GM19397 (cell line): Measurements from ENCODE around the gene GAL3ST1.

Source experiments
- ATAC-seq: cut with Tn5 transposase; IDR thresholded peaks from one replicate; pipeline ENCODE4 v1.9.1; 2021; ENCODE audit warnings: mild to moderate bottlenecking, moderate library complexity; ENCODE audit not compliant: unreplicated experiment

GAL3ST1 gene

GRCh38 chr22:30538280-30538679 lies 36.2 kb downstream of the GAL3ST1 start:
- no peak for ATAC-seq

- ATAC-seq, result no peak
These were observed 37.3 kb downstream of the GAL3ST1 start for GRCh38 chr22:30537083-30537731.

DNA sequence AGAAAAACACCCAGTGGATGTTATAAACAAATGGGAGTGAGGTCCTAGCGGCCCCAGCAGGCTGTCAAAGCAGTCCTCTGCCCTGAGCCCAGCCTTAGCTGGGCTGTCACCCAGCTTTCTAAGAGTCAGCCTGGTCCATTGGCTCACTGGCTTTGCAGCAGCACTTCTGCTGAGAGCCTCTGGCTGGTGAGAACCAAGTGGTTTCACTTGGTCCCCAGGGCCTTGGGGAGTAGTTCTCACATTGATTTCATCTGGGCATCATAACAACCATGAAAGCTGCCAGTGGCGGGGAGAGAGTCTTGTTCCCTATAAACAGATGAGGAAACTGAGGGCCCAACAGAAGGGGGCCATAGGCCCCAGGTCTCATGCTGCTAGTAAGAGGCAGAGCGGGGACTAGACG lies 39.3 kb downstream of the GAL3ST1 start:
- ATAC-seq, result no peak

DNA sequence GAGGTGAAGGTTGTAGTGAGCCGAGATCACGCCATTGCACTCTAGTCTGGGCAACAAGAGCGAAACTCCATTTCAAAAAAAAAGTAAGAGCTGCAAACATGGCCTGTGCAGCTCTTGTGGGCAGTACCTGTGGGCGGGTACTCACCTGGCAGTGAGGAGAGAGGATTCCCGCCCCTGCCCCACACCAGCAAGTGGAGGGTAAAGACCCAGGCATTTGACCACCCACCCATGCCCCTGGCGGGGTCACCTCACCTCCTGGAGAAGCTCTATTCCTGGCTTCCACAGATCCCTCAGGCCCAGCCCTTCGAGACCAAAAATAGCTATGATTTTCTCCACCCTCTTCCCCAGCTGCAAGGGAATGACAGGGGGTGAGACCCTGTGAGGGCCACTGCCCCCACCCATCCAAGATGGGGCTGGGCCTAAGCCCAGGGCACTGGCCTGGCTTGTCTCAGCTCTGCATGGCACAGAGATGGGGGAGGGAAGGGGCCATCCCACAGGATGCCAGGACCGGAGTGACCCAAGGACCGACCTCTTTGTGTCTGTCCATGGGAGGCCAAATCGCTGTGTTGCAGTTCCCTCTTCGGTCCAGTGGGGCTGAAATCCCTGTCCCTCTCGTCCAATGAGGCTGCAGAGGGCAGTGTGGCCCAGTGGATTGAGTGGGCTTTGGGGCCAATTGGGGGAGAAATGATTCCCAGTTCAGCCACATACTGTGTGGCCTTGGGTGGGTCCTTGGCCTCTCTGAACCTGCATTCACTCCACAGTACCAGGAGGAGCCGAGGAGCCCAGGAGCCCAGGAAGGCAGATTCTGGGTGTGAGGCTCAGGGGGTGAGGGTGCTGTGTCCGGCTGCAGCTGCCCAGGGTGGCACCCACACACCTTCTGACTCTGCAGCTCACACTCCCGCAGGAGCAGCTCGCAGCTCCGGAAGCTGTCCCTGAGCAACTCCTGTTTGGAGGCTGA lies 42.5 kb downstream of the GAL3ST1 start:
- ATAC-seq, result no peak

- no peak for ATAC-seq
These were observed 47.8 kb downstream of the GAL3ST1 start for GRCh38 chr22:30526656-30527055.

GRCh38 chr22:30523646-30524489 lies 50.6 kb downstream of the GAL3ST1 start:
- ATAC-seq, result no peak

GRCh38 chr22:30521368-30522156 lies 52.9 kb downstream of the GAL3ST1 start:
- ATAC-seq, result no peak

GRCh38 chr22:30519842-30520425 lies 54.5 kb downstream of the GAL3ST1 start:
- ATAC-seq, result no peak

GRCh38 chr22:30516731-30517130 lies 57.7 kb downstream of the GAL3ST1 start:
- no peak for ATAC-seq

DNA sequence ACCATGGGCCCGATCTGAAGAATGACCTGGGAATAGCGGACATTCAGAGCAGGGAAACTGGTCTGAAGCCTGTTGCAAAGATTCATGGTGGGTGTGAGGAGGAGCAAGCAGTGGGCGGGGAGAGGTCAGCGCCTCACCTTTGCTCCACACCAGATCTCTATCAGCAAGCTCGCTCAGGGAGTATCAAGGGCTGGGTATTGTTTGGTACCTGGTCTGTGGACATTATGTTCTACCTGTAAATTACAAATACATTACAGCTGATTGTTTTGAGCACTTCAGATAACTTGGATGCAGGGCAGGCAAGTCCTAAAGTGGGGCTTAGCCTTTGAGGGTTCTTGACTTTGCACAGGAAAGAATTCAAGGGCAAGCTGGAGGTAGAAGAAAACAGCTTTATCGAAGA lies 58.2 kb downstream of the GAL3ST1 start:
- no peak for ATAC-seq

GRCh38 chr22:30514252-30514651 lies 60.2 kb downstream of the GAL3ST1 start:
- no peak for ATAC-seq

DNA sequence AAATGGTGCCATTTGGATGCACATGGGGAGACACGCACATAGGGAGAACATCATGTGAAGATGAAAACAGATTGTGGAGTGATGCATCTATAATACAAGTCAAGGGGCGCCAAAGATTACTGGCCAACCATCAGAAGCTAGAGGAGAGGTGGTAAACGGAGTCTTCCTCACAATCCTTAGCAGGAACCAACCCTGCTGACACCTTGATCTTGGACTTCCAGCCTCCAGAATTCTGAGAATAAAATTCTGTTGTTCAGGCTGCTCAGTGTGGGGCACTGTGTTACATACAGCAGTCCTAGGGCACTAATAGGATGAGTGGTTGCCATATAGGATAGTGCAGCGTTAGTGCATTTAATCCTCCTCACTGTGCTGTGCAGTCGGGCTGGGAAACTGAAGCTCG lies 61.0 kb downstream of the GAL3ST1 start:
- no peak for ATAC-seq

GRCh38 chr22:30511911-30512310 lies 62.6 kb downstream of the GAL3ST1 start:
- ATAC-seq, result no peak

DNA sequence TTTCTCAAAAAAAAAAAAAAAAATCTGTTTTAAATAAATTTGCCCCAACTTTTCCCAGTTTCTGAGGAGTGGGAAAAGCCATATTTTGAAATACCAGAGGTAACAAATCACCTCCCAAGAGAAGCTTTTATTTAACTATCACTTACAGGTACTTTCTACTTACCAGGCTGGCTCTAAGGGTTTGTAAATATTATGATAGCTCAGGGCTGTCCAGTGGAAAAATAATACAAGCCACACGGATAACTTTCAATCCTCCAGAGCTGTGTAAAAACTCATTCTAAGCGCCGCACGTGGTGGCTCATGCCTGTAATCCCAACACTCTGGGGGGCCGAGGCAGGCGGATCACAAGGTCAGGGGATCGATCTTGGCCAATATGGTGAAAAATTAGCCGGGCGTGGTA lies 63.4 kb downstream of the GAL3ST1 start:
- no peak for ATAC-seq

DNA sequence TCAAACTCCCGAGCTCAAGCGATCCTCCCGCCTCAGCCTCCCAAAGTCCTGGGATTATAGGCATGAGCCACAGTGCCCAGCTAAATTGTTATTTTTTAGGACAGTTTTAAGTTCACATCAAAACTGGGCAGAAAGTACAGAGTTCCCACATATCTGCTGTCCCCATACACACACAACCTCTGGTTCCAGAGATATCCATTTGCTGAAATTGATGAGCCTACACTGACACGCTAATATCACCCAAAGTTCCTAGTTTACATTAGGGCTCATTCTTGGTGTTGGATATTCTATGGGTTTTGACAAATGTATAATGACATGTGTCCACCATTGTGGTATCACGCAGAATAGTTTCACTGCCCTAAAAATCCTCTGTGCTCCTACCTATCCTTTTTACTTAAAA lies 66.2 kb downstream of the GAL3ST1 start:
- ATAC-seq, result no peak

GRCh38 chr22:30507670-30508069 lies 66.8 kb downstream of the GAL3ST1 start:
- ATAC-seq, result no peak

GRCh38 chr22:30506507-30506968 lies 67.9 kb downstream of the GAL3ST1 start:
- ATAC-seq, result no peak
